ENCODE measurements around the gene ANK2. TPM values are rescaled to one million over a fixed set of nuclear protein-coding genes. Genes with fewer than 3 reads are reported as not detected.
A peak's percentile ranks its signal among the peaks of the same experiment; 100 is the strongest.

Gene ANK2
- total and polyA plus RNA-seq, 4 donors: 1.1 to 61.2 (median 12.5) TPM

DNA sequence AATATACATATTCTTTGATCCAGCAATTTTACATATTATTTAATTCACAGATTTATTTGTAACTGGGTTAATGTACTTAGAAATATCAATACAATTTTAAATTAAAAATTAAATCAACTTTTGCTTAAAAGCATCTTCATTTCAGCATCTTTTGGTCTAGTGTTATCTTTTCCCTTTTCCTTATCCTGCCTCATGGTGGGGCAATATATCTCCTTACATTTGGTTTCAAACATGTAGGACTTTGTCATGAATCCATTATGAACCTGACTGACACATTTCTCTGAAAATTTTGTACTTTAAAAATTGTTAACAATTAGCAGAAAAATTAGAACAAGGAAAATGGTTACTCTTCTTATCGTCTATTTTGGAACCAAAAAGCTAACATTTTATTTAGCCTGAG is 42.8 kb upstream of the ANK2 start:
- TF ChIP-seq, protein P1, sequence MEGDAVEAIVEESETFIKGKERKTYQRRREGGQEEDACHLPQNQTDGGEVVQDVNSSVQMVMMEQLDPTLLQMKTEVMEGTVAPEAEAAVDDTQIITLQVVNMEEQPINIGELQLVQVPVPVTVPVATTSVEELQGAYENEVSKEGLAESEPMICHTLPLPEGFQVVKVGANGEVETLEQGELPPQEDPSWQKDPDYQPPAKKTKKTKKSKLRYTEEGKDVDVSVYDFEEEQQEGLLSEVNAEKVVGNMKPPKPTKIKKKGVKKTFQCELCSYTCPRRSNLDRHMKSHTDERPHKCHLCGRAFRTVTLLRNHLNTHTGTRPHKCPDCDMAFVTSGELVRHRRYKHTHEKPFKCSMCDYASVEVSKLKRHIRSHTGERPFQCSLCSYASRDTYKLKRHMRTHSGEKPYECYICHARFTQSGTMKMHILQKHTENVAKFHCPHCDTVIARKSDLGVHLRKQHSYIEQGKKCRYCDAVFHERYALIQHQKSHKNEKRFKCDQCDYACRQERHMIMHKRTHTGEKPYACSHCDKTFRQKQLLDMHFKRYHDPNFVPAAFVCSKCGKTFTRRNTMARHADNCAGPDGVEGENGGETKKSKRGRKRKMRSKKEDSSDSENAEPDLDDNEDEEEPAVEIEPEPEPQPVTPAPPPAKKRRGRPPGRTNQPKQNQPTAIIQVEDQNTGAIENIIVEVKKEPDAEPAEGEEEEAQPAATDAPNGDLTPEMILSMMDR (IDR thresholded peaks at IDR 0.05; ENCODE audit: control extremely low read depth, extremely low read depth): no peak
- Histone ChIP-seq H3K27ac (ENCODE audit: low read depth in 1 of 2, low read length in 1 of 2) (no peak overlapping the region), H3K4me1 (ENCODE audit: control insufficient read depth in 5 of 5, insufficient read depth in 5 of 5, low read length in 5 of 5) (no peaks in the 10 kb centered on the region), H3K9me3 (ENCODE audit: control insufficient read depth in 4 of 4, insufficient read depth in 3 of 4, low read length in 3 of 4) (no peaks in the 10 kb centered on the region), H3K4me3 (no peak overlapping the region), H3K9ac (ENCODE audit: insufficient read depth in 1 of 2, low read length in 2 of 2) (no peak overlapping the region), H3K36me3 (ENCODE audit: control insufficient read depth in 4 of 4, insufficient read depth in 4 of 4, low read length in 4 of 4) (no peaks in the 10 kb centered on the region), H3K27me3 (ENCODE audit: control insufficient read depth in 3 of 3, insufficient read depth in 3 of 3, low read length in 2 of 3) (no peaks in the 10 kb centered on the region)
- DNase-seq (no peak), ATAC-seq (ENCODE audit: insufficient read depth, low FRiP score) (no peak)
- 91 to 93% methylated on average over 1 of the region's 1 CpG for WGBS, 2 donors

DNA sequence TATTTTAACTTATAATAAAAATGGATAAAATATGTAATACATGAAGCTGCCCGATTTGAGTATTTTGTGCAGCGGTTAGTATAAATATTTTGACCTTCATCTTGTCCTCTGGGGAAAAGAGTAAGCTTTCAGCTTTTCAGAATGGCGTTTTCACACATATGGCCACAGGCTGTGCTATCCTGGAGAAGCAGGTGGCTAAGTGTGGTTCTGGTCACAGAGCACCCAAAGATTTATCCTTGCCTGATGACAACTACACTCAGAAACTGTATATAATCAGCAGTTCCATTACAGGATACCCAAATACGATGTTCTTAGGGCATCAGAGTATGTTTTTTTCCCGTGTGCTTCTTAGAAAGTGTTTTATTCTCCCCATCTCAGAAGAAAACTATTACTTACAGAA is 42.3 kb upstream of the ANK2 start:
- no peak overlapping the region for H3K4me3 ChIP-seq
- 75 to 80% methylated on average over 5 of the region's 5 CpGs for WGBS, 2 donors
- no peak for DNase-seq
- H3K36me3 ChIP-seq (ENCODE audit: control insufficient read depth in 4 of 4, insufficient read depth in 4 of 4, low read length in 4 of 4): no peaks in the 10 kb centered on the region
- ATAC-seq (ENCODE audit: insufficient read depth, low FRiP score): no peak
- H3K27ac ChIP-seq (ENCODE audit: low read depth in 1 of 2, low read length in 1 of 2): no peak overlapping the region
- TF ChIP-seq, protein P1 (IDR thresholded peaks at IDR 0.05; ENCODE audit: control extremely low read depth, extremely low read depth): no peak
- no peaks in the 10 kb centered on the region for H3K9me3 ChIP-seq (ENCODE audit: control insufficient read depth in 4 of 4, insufficient read depth in 3 of 4, low read length in 3 of 4)
- no peak overlapping the region for H3K9ac ChIP-seq (ENCODE audit: insufficient read depth in 1 of 2, low read length in 2 of 2)
- H3K27me3 ChIP-seq (ENCODE audit: control insufficient read depth in 3 of 3, insufficient read depth in 3 of 3, low read length in 2 of 3): no peaks in the 10 kb centered on the region
- H3K4me1 ChIP-seq (ENCODE audit: control insufficient read depth in 5 of 5, insufficient read depth in 5 of 5, low read length in 5 of 5): peaks cover 0 to 3% (median 0%) of the 10 kb centered on the region in 5 donors

DNA sequence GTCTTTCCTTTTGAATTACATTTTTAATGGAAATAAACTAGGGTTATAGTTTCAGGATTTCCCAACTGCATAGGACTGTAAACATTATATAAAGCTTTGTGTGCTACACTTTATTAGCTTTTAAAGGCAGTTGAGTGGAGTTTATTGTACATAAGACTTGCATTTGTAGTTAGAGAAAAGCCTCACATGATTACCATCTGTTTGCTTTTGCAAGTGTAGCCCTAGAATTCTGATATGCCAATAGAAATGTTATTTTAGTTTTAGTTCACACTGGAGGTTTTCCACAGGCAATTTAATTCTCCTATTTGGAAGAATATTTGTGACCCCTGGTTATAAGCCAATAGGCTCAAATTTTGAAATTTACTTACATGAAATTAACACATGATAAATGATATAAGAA is 41.3 kb upstream of the ANK2 start:
- peaks cover 0 to 10% (median 0%) of the 10 kb centered on the region in 5 donors for H3K4me1 ChIP-seq (ENCODE audit: control insufficient read depth in 5 of 5, insufficient read depth in 5 of 5, low read length in 5 of 5)
- no peak overlapping the region for H3K4me3 ChIP-seq
- no peaks in the 10 kb centered on the region for H3K9me3 ChIP-seq (ENCODE audit: control insufficient read depth in 4 of 4, insufficient read depth in 3 of 4, low read length in 3 of 4)
- DNase-seq: no peak
- no peak overlapping the region for H3K27ac ChIP-seq (ENCODE audit: low read depth in 1 of 2, low read length in 1 of 2)
- no peak overlapping the region for H3K9ac ChIP-seq (ENCODE audit: insufficient read depth in 1 of 2, low read length in 2 of 2)
- TF ChIP-seq, protein P1 (IDR thresholded peaks at IDR 0.05; ENCODE audit: control extremely low read depth, extremely low read depth): no peak
- ATAC-seq (ENCODE audit: insufficient read depth, low FRiP score): no peak
- H3K36me3 ChIP-seq (ENCODE audit: control insufficient read depth in 4 of 4, insufficient read depth in 4 of 4, low read length in 4 of 4): no peaks in the 10 kb centered on the region
- no peaks in the 10 kb centered on the region for H3K27me3 ChIP-seq (ENCODE audit: control insufficient read depth in 3 of 3, insufficient read depth in 3 of 3, low read length in 2 of 3)

DNA sequence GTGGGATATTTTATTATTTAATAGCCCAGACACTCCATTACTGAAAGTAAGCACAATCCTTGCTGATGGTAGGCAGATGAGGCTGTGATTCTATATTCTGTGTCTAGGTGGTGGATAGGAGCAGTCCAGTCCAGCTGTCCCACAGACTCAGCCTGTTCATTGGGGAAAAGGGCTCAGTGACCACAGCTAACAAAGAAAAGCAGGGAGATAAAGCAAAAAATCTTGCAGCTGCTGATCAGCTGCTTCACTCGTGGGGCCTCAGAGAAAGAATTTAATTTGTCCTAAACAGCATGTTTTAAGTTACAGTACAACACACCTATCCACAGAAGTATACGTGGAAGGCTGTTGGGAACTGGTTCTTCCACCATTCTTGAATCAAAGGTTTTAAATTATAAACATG is 40.7 kb upstream of the ANK2 start:
- TF ChIP-seq, protein P1 (IDR thresholded peaks at IDR 0.05; ENCODE audit: control extremely low read depth, extremely low read depth): no peak
- no peaks in the 10 kb centered on the region for H3K9me3 ChIP-seq (ENCODE audit: control insufficient read depth in 4 of 4, insufficient read depth in 3 of 4, low read length in 3 of 4)
- H3K27me3 ChIP-seq (ENCODE audit: control insufficient read depth in 3 of 3, insufficient read depth in 3 of 3, low read length in 2 of 3): no peaks in the 10 kb centered on the region
- DNase-seq: peak in 1 of 3 donors; percentile 7
- no peaks in the 10 kb centered on the region for H3K36me3 ChIP-seq (ENCODE audit: control insufficient read depth in 4 of 4, insufficient read depth in 4 of 4, low read length in 4 of 4)
- no peak overlapping the region for H3K4me3 ChIP-seq
- H3K9ac ChIP-seq (ENCODE audit: insufficient read depth in 1 of 2, low read length in 2 of 2): no peak overlapping the region
- no peak overlapping the region for H3K27ac ChIP-seq (ENCODE audit: low read depth in 1 of 2, low read length in 1 of 2)
- ATAC-seq (ENCODE audit: insufficient read depth, low FRiP score): no peak
- WGBS, 2 donors: 52 to 62% methylated on average over 2 of the region's 2 CpGs
- H3K4me1 ChIP-seq (ENCODE audit: control insufficient read depth in 5 of 5, insufficient read depth in 5 of 5, low read length in 5 of 5): peaks cover 0 to 10% (median 0%) of the 10 kb centered on the region in 5 donors
